ENCODE measurements around the gene GLIS1. TPM values are rescaled to one million over a fixed set of nuclear protein-coding genes. Genes with fewer than 3 reads are reported as not detected.
A peak's percentile ranks its signal among the peaks of the same experiment; 100 is the strongest.

The GLIS1 gene
- total and polyA plus RNA-seq, 2 donors (not counting 3 experiments of a cell fraction or from before 2014, with no cell fraction given) = not detected

GRCh38 chr1:53740621-53741105 lies 1.7 kb upstream of the GLIS1 start:
- H3K27ac ChIP-seq (ENCODE audit: insufficient read depth, low read depth, low read length) = no peak overlapping the region
- no peak overlapping the region for H3K4me3 ChIP-seq (replicated peaks in 1 of 3; ENCODE audit: insufficient read depth in 1 of 3, low read depth in 1 of 3, low read length in 3 of 3)
- POLR2A ChIA-PET = interaction anchor here (0.6 kb wide), 1 partner anchor 391 kb away, joined by 3 read pairs; no protein-coding TSS in a partner anchor
- no peak for TF ChIP-seq POLR2AphosphoS5 (IDR thresholded peaks at IDR 0.05; ENCODE audit: insufficient read depth, low read depth, low read length)
- no peak for TF ChIP-seq EZH2 (IDR thresholded peaks at IDR 0.05; ENCODE audit: borderline replicate concordance, low read depth, low read length, severe bottlenecking)
- no peak for TF ChIP-seq MYC (IDR thresholded peaks at IDR 0.05; ENCODE audit: low read depth, low read length)
- no peak for TF ChIP-seq FOS (IDR thresholded peaks at IDR 0.05; ENCODE audit: borderline replicate concordance, insufficient read depth, low read length)
- peaks cover 11% of the 10 kb centered on the region for H3K4me1 ChIP-seq (ENCODE audit: control insufficient read depth, extremely low read depth, insufficient read depth, low read length)
- no peak overlapping the region for H3K9ac ChIP-seq (replicated peaks; ENCODE audit: extremely low read depth, insufficient read depth, low read length)
- H3K36me3 ChIP-seq (ENCODE audit: control insufficient read depth in 2 of 2, extremely low read depth in 1 of 2, insufficient read depth in 2 of 2, low read length in 2 of 2) = no peaks in the 10 kb centered on the region
- no peaks in the 10 kb centered on the region for H3K79me2 ChIP-seq (ENCODE audit: control insufficient read depth, insufficient read depth, low read length)
- no peak overlapping the region for H2AFZ ChIP-seq (ENCODE audit: low read depth, low read length)
- dilution Hi-C loops (cut with MboI; ENCODE audit: extremely low pct_ligation_motif_present, low sequenced_read_pairs) = no loop called here
- DNase-seq (ENCODE audit: low read depth, low spot score) (no peak), FAIRE-seq (no peak)
- intact Hi-C loops (cut with micrococcal nuclease) = no loop called here
- CTCF ChIA-PET = interaction anchor here (1.8 kb wide), 1 partner anchor 25 kb away, joined by 6 read pairs; no protein-coding TSS in a partner anchor
- H3K27me3 ChIP-seq (ENCODE audit: control insufficient read depth in 2 of 2, insufficient read depth in 2 of 2, low read length in 2 of 2) = peaks cover 30 to 48% of the 10 kb centered on the region in 2 experiments
- no peak overlapping the region for H3K4me2 ChIP-seq (ENCODE audit: insufficient read depth, low read length)
- H3K9me3 ChIP-seq (replicated peaks; ENCODE audit: control insufficient read depth, insufficient read depth, low read length) = no peaks in the 10 kb centered on the region
- H3K9me1 ChIP-seq (replicated peaks; ENCODE audit: control insufficient read depth, extremely low read depth, insufficient read depth, low read length) = no peaks in the 10 kb centered on the region
- BruUV-seq (replicated peaks) = no TSS peak
- no peaks in the 10 kb centered on the region for H4K20me1 ChIP-seq (replicated peaks; ENCODE audit: control insufficient read depth, extremely low read depth, insufficient read depth, low read length)

GRCh38 chr1:53738205-53739108 lies 507 bp downstream of the GLIS1 start:
- Histone ChIP-seq H3K9ac (replicated peaks; ENCODE audit: extremely low read depth, insufficient read depth, low read length) (no peak overlapping the region), H2AFZ (ENCODE audit: low read depth, low read length) (peak overlapping the region; percentile 97), H4K20me1 (replicated peaks; ENCODE audit: control insufficient read depth, extremely low read depth, insufficient read depth, low read length) (no peaks in the 10 kb centered on the region), H3K36me3 (ENCODE audit: control insufficient read depth in 2 of 2, extremely low read depth in 1 of 2, insufficient read depth in 2 of 2, low read length in 2 of 2) (no peaks in the 10 kb centered on the region), H3K27me3 (ENCODE audit: control insufficient read depth in 2 of 2, insufficient read depth in 2 of 2, low read length in 2 of 2) (peaks cover 40 to 52% of the 10 kb centered on the region in 2 experiments), H3K9me1 (replicated peaks; ENCODE audit: control insufficient read depth, extremely low read depth, insufficient read depth, low read length) (no peaks in the 10 kb centered on the region), H3K4me3 (replicated peaks in 1 of 3; ENCODE audit: insufficient read depth in 1 of 3, low read depth in 1 of 3, low read length in 3 of 3) (peak overlapping the region; percentile 9 to 40 (median 35)), H3K4me1 (ENCODE audit: control insufficient read depth, extremely low read depth, insufficient read depth, low read length) (peaks cover 11% of the 10 kb centered on the region), H3K4me2 (ENCODE audit: insufficient read depth, low read length) (peak overlapping the region; percentile 48), H3K27ac (ENCODE audit: insufficient read depth, low read depth, low read length) (no peak overlapping the region), H3K79me2 (ENCODE audit: control insufficient read depth, insufficient read depth, low read length) (no peaks in the 10 kb centered on the region), H3K9me3 (replicated peaks; ENCODE audit: control insufficient read depth, insufficient read depth, low read length) (no peaks in the 10 kb centered on the region)
- DNase-seq (ENCODE audit: low read depth, low spot score) (peak; percentile 4), FAIRE-seq (no peak)
- TF ChIP-seq EZH2 (IDR thresholded peaks at IDR 0.05; ENCODE audit: borderline replicate concordance, low read depth, low read length, severe bottlenecking) (peak; percentile 97), GATA2 (IDR thresholded peaks at IDR 0.05; ENCODE audit: insufficient read depth, insufficient read length, low read depth, low read length) (no peak), CTCF (IDR thresholded peaks at IDR 0.05; ENCODE audit: extremely low read depth in 1 of 2, insufficient read depth in 1 of 2, low read depth in 1 of 2, low read length in 2 of 2) (no peak), JUN (IDR thresholded peaks at IDR 0.05; ENCODE audit: borderline replicate concordance, insufficient read depth, insufficient read length, low read depth) (no peak), POLR2A (IDR thresholded peaks at IDR 0.05; ENCODE audit: low read depth, low read length) (no peak), FOS (IDR thresholded peaks at IDR 0.05; ENCODE audit: borderline replicate concordance, insufficient read depth, low read length) (no peak), MYC (IDR thresholded peaks at IDR 0.05; ENCODE audit: low read depth, low read length) (no peak)
- intact Hi-C loops (cut with micrococcal nuclease) = loop anchor here (2.0 kb wide), 2 partner anchors 26 to 100 kb away; partner anchors contain the start of gene NDC1
- ChIA-PET POLR2A (no interaction called here), CTCF (interaction anchor here (1.1 kb wide), 1 partner anchor 28 kb away, joined by 3 read pairs; no protein-coding TSS in a partner anchor)
- BruUV-seq (replicated peaks) = no TSS peak
- dilution Hi-C loops (cut with MboI; ENCODE audit: extremely low pct_ligation_motif_present, low sequenced_read_pairs) = no loop called here
